B cell (primary cell): ENCODE results near the gene ADARB2. TPM values are rescaled to one million over a fixed set of nuclear protein-coding genes. Genes with fewer than 3 reads are reported as not detected.

Source experiments
- ATAC-seq: fragments of 200-7000 bp; cut with Tn5 transposase; one replicate; pipeline ENCODE4 v1.10.0; 2021; ENCODE audit warnings: low read depth, mild to moderate bottlenecking, moderate number of reproducible peaks, moderate library complexity
- CTCF ChIA-PET: fragments of 350-600 bp; sonication (Branson Sonifier 250); formaldehyde crosslinking; loops from one replicate; lab custom pipeline; 2021; ENCODE audit warnings: antibody characterized with exemption, inconsistent platforms; lab: Charles Lee
- POLR2A ChIA-PET: fragments of 350-600 bp; sonication (Branson Sonifier 250); formaldehyde crosslinking; loops from one replicate; lab custom pipeline; 2021; ENCODE audit warnings: antibody characterized with exemption; lab: Charles Lee
- DNase-seq: peaks from one replicate; pipeline ENCODE4 v3.0.0; 2013
- H2AFZ ChIP-seq: 2 replicates; pipeline ENCODE4 v1.6.1; 2012; ENCODE audit warnings: mild to moderate bottlenecking, low read depth, low read length; ENCODE audit not compliant: insufficient read depth, poor library complexity, severe bottlenecking
- H3K27ac ChIP-seq, 2 donors: 1 replicate in 1 of 2; 2 replicates in 1 of 2; pipeline ENCODE4 v1.5.1; 2012 to 2013; ENCODE audit warnings: low read length in 2 of 2, mild to moderate bottlenecking in 2 of 2, moderate library complexity in 1 of 2
- H3K27me3 ChIP-seq, 4 experiments: fragments of 200-600 bp in 1 of 4; sonication (generic) in 1 of 4; replicated peaks in 1 of 4; 1 replicate in 2 of 4; 2 replicates in 2 of 4; pipeline versions ENCODE4 v1.6.1 to v1.7.0; 2013 to 2016; ENCODE audit warnings: low read length in 3 of 4, mild to moderate bottlenecking in 2 of 4, mixed read lengths in 1 of 4, moderate library complexity in 1 of 4; ENCODE audit not compliant: insufficient read depth in 4 of 4, control insufficient read depth in 3 of 4; ENCODE audit errors: control extremely low read depth in 1 of 4
- H3K36me3 ChIP-seq, 2 experiments: replicated peaks in 1 of 2; 1 replicate in 1 of 2; 2 replicates in 1 of 2; pipeline versions ENCODE4 v1.6.1 to v1.7.1; 2013; ENCODE audit warnings: low read length in 1 of 2; ENCODE audit not compliant: insufficient read depth in 2 of 2, control insufficient read depth in 1 of 2; ENCODE audit errors: control extremely low read depth in 1 of 2, extremely low read depth in 1 of 2
- H3K4me1 ChIP-seq, 2 donors: fragments of 200-600 bp in 1 of 2; sonication (generic) in 1 of 2; 1 replicate in 1 of 2; 2 replicates in 1 of 2; pipeline versions ENCODE4 v1.5.1 to v1.6.1; 2013 to 2017; ENCODE audit warnings: low read length in 2 of 2; ENCODE audit not compliant: control insufficient read depth in 2 of 2, insufficient read depth in 2 of 2
- H3K4me2 ChIP-seq: replicated peaks from 2 replicates; pipeline ENCODE3; 2012; ENCODE audit warnings: mild to moderate bottlenecking, low read depth, low read length; ENCODE audit not compliant: poor library complexity, severe bottlenecking
- H3K4me3 ChIP-seq, 5 experiments: fragments of 200-600 bp in 1 of 5; sonication (generic) in 1 of 5; 1 replicate in 3 of 5; 2 replicates in 2 of 5; pipeline versions ENCODE4 v1.5.1 to v1.7.0; 2011 to 2016; ENCODE audit warnings: low read length in 4 of 5, mild to moderate bottlenecking in 4 of 5, low read depth in 2 of 5, control low read depth in 1 of 5, moderate library complexity in 1 of 5; ENCODE audit not compliant: insufficient read depth in 1 of 5; ENCODE audit errors: control extremely low read depth in 1 of 5, extremely low read depth in 1 of 5
- H3K79me2 ChIP-seq: fragments of 200-600 bp; sonication (generic); one replicate; pipeline ENCODE4 v1.6.0; 2016; ENCODE audit warnings: low read length; ENCODE audit not compliant: control insufficient read depth, insufficient read depth
- H3K9ac ChIP-seq: fragments of 200-600 bp; sonication (generic); 2 replicates; pipeline ENCODE4 v1.6.1; 2017; ENCODE audit warnings: mild to moderate bottlenecking, low read length, moderate library complexity
- H3K9me3 ChIP-seq, 3 donors: one replicate each; pipeline versions ENCODE4 v1.6.1 to v1.7.1; 2013; ENCODE audit warnings: low read length in 2 of 3; ENCODE audit not compliant: control insufficient read depth in 2 of 3, insufficient read depth in 1 of 3; ENCODE audit errors: control extremely low read depth in 1 of 3
- H4K20me1 ChIP-seq: 2 replicates; pipeline ENCODE4 v1.6.0; 2012; ENCODE audit warnings: mild to moderate bottlenecking, low read length; ENCODE audit not compliant: insufficient read depth, control insufficient read depth, poor library complexity, severe bottlenecking
- H3K27ac Mint-ChIP-seq: one replicate; pipeline ENCODE4 v1.8.0; 2021; ENCODE audit warnings: mixed read lengths
- H3K27me3 Mint-ChIP-seq: one replicate; pipeline ENCODE4 v1.8.0; 2021; ENCODE audit warnings: mixed read lengths
- H3K4me1 Mint-ChIP-seq: one replicate; pipeline ENCODE4 v1.8.0; 2021; ENCODE audit warnings: mixed read lengths
- H3K4me3 Mint-ChIP-seq: one replicate; pipeline ENCODE4 v1.8.0; 2021; ENCODE audit warnings: mixed read lengths
- H3K9me3 Mint-ChIP-seq: one replicate; pipeline ENCODE4 v1.8.0; 2022; ENCODE audit warnings: mixed read lengths; ENCODE audit not compliant: insufficient read depth
- EZH2 ChIP-seq: IDR thresholded peaks from 2 replicates; pipeline ENCODE4 v1.6.1; 2012; ENCODE audit warnings: borderline replicate concordance, low read depth, mild to moderate bottlenecking, moderate library complexity, low read length; ENCODE audit not compliant: insufficient read depth, poor library complexity, severe bottlenecking
- WGBS: methylation state at CpG from one replicate; pipeline ENCODE4 v1.1.5; 2013; ENCODE audit warnings: missing lambda C conversion rate; ENCODE audit not compliant: insufficient coverage; 5-methylcytosine and 5-hydroxymethylcytosine counted together
- intact Hi-C: fragments of 100-400 bp; cut with micrococcal nuclease; formaldehyde crosslinking; loops from one replicate; pipeline ENCODE4 v1.10.0; 2022
- polyA plus RNA-seq: library from polyadenylated mRNA; depleted of rRNA; stranded (reverse); fragments of >200 nt; gene quantifications from 2 replicates; pipeline ENCODE4 v1.2.3, GENCODE V29; 2012
- total RNA-seq, 2 donors: library from RNA; stranded (reverse); fragments of 120-200 nt in 1 of 2; gene quantifications; 1 replicate in 1 of 2; 2 replicates in 1 of 2; pipeline versions ENCODE4 v1.2.3 to v1.2.4, GENCODE V29; 2013 to 2022
- TF ChIP-seq, protein P1 (sequence below): fragments of 200-600 bp; IDR thresholded peaks from one replicate; pipeline ENCODE4 v1.8.0; 2022; ENCODE audit warnings: antibody characterized with exemption, mild to moderate bottlenecking

Gene ADARB2
- total and polyA plus RNA-seq, 2 donors (not counting 1 experiment from before 2014, with no cell fraction given) = 0.13 to 0.96 TPM

DNA sequence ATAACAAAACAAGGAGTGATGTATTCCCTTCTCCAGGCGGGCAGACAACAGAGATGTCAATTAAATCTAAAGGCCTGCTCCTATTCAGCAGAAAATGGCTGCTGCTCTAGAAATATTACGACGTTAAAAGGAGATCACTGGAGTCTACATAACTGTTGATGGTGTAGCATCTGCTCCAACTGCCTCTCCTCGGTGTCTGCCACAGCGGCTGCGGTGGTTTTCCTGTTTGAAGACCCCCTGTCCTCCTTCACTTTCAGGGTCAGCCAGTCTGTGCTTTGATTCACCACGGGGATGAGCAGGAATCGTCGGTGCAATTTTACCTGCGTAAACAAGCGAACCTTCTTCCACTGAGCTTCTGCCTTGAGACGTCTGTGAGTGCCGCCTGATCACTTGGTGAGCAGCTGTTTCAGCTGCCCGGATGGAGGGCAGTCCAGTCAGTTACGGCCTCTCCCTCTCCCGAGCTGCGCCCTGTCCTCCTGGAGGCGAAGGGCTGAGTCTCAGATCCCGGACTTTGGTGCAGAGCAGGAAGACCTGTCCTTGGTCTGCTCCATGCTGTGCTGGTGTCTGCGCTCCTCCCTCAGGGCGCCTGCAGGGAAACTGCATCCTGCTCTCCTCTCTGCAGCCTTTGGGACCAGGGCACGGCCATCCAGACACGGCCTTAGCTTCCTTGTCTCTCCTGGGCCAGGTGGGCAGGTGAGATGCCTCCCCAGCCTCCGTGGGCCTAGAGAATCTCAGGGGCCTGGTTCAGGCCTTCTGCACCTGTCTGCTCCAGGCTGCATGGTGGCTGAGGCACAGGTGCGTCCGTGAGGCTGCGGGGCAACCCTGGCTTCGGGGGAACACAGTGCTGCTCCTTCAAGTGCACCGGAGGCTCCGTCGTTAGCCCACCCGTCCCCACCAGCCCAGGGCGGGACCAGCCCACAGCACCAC is 326.6 kb downstream of the ADARB2 start:
- Histone ChIP-seq H3K4me2 (no peak overlapping the region), H3K4me1 (peaks cover 15 to 16% of the 10 kb centered on the region in 2 donors), H3K4me3 (no peak overlapping the region), H3K36me3 (no peaks in the 10 kb centered on the region), H4K20me1 (no peaks in the 10 kb centered on the region), H3K79me2 (no peaks in the 10 kb centered on the region), H3K9me3 (peaks cover 0 to 11% (median 0%) of the 10 kb centered on the region in 3 donors), H2AFZ (no peak overlapping the region), H3K27me3 (peaks cover 0 to 42% (median 3%) of the 10 kb centered on the region in 4 experiments), H3K9ac (no peak overlapping the region), H3K27ac (no peak overlapping the region)
- Mint-ChIP-seq H3K4me1 (peaks cover 16% of the 10 kb centered on the region), H3K27me3 (peaks cover 30% of the 10 kb centered on the region), H3K4me3 (no peak overlapping the region), H3K9me3 (no peaks in the 10 kb centered on the region), H3K27ac (no peak overlapping the region)
- TF ChIP-seq EZH2 = no peak
- TF ChIP-seq, protein P1, sequence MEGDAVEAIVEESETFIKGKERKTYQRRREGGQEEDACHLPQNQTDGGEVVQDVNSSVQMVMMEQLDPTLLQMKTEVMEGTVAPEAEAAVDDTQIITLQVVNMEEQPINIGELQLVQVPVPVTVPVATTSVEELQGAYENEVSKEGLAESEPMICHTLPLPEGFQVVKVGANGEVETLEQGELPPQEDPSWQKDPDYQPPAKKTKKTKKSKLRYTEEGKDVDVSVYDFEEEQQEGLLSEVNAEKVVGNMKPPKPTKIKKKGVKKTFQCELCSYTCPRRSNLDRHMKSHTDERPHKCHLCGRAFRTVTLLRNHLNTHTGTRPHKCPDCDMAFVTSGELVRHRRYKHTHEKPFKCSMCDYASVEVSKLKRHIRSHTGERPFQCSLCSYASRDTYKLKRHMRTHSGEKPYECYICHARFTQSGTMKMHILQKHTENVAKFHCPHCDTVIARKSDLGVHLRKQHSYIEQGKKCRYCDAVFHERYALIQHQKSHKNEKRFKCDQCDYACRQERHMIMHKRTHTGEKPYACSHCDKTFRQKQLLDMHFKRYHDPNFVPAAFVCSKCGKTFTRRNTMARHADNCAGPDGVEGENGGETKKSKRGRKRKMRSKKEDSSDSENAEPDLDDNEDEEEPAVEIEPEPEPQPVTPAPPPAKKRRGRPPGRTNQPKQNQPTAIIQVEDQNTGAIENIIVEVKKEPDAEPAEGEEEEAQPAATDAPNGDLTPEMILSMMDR = no peak
- 94% methylated on average over 33 of the region's 33 CpGs for WGBS
- ChIA-PET CTCF (interaction anchor here (0.9 kb wide), 1 partner anchor 9 kb away, joined by 4 read pairs; no protein-coding TSS in a partner anchor), POLR2A (no interaction called here)
- intact Hi-C loops = no loop called here
- ATAC-seq (no peak), DNase-seq (no peak)

DNA sequence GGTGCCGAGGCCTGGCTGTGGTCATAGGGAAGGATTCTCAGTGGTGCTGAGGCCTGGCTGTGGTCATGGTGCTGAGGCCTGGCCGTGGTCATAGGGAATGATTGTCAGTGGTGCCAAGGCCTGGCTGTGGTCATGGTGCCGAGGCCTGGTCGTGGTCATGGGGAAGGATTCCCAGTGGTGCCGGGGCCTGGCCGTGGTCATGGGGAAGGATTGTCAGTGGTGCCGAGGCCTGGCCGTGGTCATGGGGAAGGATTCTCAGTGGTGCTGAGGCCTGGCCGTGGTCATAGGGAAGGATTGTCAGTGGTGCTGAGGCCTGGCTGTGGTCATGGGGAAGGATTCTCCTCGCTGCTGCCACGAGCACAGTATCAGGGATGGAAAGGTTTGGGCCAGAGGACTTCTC is 327.3 kb downstream of the ADARB2 start:
- no peaks in the 10 kb centered on the region for H3K36me3 ChIP-seq
- H3K79me2 ChIP-seq = no peaks in the 10 kb centered on the region
- peaks cover 15 to 16% of the 10 kb centered on the region in 2 donors for H3K4me1 ChIP-seq
- TF ChIP-seq EZH2 = no peak
- TF ChIP-seq, protein P1 = no peak
- no peaks in the 10 kb centered on the region for H4K20me1 ChIP-seq
- no peak overlapping the region for H3K4me3 ChIP-seq
- DNase-seq (no peak), ATAC-seq (no peak)
- H3K9ac ChIP-seq = no peak overlapping the region
- Mint-ChIP-seq H3K4me3 (no peak overlapping the region), H3K27me3 (peaks cover 33% of the 10 kb centered on the region), H3K4me1 (peaks cover 16% of the 10 kb centered on the region), H3K27ac (no peak overlapping the region), H3K9me3 (no peaks in the 10 kb centered on the region)
- WGBS = 92% methylated on average over 9 of the region's 11 CpGs
- ChIA-PET CTCF (no interaction called here), POLR2A (no interaction called here)
- H3K4me2 ChIP-seq = no peak overlapping the region
- intact Hi-C loops = no loop called here
- H3K27me3 ChIP-seq = peaks cover 0 to 42% (median 3%) of the 10 kb centered on the region in 4 experiments
- no peak overlapping the region for H3K27ac ChIP-seq
- H3K9me3 ChIP-seq = peaks cover 0 to 11% (median 0%) of the 10 kb centered on the region in 3 donors
- no peak overlapping the region for H2AFZ ChIP-seq
